ELR (cell line): Measurements from ENCODE around the gene EXOC2.
"Not testable (repeated sequence)": the region's sequence is repeated elsewhere in the genome, so short reads cannot be mapped to it uniquely, and the experiment has no call there.

Experiments used
- DNase-seq: peaks from one replicate; pipeline ENCODE4 v3.0.0-alpha.2; 2015; ENCODE audit warnings: low read depth

EXOC2 gene

DNA sequence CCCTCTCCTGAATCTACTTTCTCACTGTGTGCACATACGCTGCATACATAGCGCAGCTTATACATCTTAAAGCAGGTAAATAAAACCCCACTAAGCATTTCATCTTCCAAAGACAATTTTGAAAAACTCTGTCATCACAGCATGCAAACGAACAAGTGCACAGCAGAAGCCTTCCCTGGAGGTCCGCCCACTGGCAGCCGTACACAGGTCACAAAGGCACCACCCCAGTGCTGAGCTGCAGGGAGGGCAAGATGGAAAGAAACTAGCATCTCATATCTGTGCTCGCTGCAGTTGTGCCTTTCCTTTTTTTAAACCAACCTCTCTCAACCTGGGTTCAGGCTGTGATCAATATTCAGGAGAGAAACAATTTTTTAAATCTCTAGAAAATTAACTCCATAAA lies 109.3 kb downstream of the EXOC2 start:
- no peak for DNase-seq

DNA sequence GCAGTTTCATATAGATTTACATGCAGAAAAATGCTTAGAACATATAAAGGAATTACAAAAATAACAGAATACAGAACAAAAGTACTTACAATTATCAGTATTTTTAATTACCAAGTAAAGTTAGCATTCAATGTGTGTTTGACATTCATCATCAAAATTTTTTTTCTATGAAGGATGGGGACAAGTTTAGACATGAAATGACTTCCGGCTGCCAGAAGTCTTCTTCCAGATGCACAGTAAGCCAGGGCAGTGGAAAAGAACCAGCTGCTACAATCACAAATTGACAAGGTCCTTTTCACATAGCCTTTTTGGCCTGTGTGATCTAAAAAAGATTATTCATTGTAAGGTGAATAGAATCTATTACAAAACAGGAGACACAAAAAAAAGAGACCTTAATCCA lies 109.8 kb downstream of the EXOC2 start:
- DNase-seq, result no peak

DNA sequence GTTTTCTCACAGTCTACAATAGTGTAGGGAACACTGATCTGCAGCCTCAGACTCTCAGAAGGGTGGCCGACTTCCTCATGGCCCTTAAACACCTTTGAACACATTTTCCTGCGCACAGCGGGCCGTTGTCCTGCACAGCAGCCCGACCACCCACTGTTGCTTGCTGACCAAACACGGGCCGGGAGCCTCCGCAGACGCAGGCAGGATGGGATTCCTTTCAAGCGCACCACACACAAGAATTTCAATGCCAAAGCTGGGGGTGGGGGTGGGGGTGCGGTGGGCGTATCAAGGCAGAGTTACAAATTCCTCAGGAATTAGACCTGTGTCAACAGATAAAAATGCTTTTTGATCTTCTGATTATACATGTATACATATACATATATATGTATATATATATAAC lies 110.6 kb downstream of the EXOC2 start:
- DNase-seq, result peak; percentile 10

DNA sequence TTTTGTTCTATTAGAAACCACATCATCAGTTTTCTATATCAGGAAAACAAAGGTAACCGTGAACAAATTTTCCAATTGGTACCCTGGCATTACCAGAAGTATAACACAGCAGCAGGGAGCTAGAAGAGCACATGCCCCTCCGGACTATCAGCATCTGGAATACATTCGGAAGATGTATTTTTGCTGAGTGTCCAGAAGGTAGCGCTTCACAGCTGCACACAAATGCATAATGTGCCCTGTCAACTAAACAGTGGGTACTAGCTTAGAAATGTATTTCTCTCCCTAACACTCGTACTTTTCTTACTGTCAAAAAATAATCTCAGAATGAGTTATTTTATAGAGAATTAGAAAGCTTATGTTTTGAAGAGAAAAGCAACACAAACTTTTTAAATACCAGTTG lies 113.6 kb downstream of the EXOC2 start:
- peak; percentile 44 for DNase-seq

DNA sequence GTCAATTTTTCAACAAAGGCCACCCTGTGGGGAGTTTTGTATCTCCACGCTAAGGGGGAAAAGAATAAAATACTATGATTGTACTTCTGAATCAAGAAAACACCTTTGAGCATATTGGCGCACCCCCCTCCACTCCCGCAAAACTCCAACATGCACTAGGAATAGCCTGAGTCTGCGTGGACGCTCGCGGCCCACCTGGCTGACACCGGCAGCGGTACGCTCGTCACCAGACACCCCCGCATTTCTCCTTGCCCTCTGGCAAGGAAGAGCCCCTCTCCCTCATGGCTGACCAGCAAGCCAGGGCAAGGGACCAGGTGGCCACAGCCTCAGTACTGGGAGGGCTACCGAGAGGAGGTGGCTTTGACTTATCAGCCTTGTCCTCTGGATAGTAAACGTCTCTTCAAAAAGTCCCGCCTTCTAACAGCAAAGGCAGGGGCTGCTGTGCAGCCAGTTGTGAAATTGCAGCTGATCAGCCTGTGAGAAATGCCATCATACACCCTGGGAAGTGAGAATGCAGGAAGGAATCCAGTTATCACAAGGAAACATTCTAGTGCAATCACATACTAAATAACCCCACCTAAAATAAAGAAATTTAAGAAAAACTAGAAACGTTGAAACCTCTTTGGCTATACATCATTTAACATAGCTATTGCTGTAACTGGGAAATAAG lies 120.2 kb downstream of the EXOC2 start:
- no peak for DNase-seq

DNA sequence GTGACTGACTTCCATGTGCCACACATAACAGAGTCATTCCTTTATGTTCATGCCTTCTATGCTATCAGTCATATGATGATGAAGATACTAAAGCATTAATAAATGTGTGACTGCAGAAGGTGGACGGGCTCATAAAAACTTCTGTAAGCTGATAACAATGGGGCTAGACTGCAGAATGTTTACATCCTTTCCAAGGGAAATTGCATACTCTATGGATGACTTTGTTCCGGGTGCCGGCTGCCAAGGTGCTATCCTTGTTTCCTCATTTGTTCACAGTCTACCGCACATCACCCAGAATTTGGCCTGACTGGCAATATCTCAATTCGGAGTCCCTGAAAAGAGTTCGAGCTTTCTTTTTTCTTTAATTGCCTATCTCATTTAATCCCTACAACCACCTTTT lies 121.0 kb downstream of the EXOC2 start:
- no peak for DNase-seq

DNA sequence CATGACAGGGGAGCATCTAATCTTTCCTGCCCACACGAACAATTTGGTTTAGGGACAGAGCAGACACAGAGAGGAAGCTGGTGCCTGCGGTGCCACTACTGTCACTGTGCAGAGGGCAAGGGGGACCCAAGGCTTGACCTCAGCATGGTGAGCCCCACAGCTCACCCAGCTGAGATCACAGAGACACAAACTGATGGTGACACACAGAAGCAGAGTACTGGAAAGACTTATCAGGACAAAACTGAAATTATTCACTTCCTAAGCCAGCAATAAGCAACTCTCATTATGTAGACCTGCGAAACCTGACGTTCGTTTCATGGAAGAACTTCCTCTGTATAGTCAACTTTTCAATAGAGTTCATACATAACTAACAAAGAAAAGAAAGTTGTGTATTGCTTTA lies 122.1 kb downstream of the EXOC2 start:
- no peak for DNase-seq

DNA sequence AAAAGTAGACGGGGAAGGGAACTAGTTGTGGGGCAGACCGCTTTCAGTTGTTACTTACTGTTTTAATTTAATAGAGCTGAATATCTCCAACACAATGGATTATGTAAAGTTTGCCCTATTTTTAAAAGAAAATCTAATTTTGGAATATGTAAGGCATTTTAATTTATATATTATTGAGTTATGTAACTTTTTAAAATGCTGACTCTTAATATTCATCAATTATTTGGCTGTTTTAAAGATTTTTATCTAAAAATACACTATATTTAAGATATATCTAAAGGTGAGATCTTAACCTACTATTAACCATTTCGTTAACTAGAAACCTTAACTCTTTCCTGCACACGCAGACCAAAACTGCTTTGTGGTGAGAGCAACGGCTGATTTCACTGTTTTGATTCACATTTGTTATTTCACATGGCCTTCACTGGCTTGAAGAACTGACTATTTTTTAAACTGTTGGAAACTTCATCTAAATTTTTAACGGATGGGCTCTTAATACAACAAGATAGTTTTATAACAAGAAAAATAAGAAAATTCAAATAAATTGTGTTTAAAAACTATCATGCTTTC lies 123.9 kb downstream of the EXOC2 start:
- DNase-seq, result no peak

DNA sequence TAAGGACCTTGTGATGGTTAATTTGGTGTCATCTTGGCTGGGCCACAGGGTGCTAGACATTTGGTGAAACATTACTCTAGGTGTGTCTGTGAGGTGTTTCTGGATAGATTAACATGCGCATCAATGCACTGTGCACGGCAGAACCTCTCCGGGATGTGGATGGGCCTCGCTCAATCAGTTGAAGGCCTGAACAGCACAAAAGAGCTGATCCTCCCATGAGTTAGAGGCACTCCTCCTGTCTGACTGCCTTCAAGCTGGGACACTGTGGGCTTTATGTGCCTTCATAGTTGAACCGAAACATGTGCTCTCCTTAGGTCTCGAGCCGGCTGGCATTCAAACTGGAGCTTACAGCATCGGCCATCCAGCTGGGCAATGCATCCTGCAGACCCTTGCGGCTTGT lies 124.9 kb downstream of the EXOC2 start:
- DNase-seq, result no peak

DNA sequence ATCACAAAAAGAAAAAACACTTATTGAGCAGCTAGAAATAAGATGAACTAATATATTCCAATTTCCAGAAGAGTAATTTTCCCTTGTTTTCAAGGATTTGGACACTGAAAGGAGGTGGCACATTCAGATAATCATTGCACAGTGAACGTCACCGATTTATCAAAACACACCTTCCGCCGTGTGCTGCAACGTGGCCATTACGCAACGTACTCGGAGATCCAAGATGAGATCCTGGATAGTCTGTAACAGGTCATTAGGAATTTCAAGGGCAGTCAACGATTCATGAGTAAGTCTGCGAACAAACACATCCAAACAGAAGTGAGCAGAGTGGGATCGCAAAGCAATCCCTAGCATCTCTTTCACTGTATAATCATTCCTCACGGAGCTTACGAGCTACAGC lies 129.1 kb downstream of the EXOC2 start:
- DNase-seq, result no peak

DNA sequence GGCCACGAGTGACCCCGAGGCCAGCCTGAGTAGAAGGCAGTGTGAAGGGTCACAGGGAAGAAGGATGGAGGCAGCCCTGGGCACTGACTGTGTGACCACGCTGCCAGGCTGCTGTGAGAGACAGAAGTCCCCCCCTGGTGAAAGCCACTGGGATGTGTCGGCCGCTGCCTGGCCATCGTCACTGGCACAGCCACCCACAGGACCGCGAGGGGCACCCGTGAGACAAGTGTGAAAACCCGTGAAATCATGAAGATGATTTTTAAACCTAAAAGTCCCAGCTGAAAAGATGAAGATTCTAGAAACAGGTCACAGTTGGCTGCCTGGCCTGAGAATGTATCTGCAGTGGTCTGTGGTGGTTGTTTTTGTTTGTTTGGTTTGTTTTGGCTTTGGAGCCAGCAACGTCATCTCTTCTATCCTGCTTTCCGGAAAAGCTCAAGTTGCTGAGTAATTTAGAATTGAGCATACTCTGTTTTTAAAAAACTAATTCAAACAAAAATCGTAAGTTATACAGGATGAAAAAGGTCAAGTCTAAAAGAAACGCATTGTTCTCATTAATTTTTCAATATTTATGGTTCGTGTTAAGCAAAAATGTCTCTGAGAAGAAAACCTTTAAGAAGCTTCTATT lies 130.8 kb downstream of the EXOC2 start:
- DNase-seq, result no peak

DNA sequence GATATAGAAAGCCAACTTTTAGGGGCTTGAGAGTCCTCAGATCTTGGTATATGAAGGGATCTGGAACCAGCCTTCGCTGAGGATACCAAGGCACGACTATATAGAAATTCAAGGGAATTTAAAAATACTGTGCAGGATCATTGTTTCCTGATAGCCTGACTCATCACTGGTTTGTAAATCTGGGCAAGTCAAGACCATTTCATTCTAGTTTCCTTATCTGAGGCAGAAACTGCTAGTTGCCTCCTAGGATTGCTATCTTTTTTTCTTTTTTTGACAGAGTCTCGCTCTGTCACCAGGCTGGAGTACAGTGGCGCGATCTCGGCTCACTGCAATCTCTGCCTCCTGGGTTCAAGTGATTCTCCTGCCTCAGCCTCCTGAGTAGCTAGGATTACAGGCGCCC lies 131.6 kb downstream of the EXOC2 start:
- not testable (repeated sequence) for DNase-seq

DNA sequence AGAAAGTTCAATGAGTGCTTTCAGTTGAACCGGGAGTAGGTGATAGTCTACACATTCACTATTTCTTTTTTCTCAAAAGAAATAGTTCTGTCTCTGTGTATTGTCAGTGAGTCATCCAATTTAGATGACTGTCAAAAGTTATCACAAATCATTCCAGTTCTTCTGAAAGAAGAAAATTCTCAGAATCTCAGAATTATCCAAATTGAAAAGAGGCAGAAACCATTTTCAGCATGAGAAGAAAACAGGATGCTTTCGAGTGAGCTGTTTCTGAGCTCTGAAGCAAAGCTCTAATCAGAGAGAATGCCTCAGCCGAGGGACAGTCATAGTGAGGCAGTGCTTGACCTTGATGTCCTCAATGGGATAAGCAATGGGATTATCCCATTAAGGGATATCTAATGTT lies 134.0 kb downstream of the EXOC2 start:
- no peak for DNase-seq

DNA sequence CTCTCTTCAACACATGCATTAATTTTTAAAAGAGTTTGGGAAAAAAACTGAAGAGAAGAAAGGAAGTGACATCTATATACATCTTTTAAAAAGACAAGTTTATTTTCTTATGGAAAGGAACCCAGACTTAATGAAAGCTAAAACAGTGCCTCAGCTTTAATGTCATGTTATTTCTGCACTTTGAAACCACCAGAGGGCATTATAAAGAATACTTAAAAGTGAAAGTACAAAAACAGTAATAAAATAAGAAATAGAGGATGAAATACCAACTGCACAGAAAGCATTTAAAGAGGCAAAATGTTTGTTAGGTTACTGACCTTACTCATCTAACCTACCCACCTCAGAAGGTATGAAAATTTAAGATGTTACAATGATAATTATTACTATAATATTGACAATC lies 134.8 kb downstream of the EXOC2 start:
- DNase-seq, result peak; percentile 23

DNA sequence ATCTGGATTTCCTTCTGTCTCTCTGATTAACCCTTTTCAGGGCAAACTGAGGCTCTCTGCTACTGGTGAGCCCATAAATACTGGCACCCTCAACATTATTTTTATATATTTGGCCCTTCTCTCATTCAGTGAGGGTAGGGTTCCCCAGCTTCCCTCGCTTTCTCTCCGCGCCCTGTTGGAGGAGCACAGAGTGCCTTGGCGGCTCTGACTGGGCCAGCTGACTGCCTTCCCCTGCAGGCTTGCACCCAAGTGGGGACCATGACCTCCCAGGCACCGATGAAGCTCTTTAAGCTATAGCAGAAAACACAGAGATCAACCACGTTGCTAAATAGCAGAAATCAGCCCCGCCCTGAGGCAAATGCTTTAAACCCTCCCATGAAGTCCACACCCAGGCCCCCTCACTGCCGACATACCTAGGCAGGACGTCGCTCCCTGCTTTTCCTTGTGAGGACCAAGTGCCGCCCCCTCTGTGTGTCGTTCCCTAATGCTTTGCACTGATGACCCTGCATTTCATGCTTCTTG lies 141.0 kb downstream of the EXOC2 start:
- DNase-seq, result no peak

DNA sequence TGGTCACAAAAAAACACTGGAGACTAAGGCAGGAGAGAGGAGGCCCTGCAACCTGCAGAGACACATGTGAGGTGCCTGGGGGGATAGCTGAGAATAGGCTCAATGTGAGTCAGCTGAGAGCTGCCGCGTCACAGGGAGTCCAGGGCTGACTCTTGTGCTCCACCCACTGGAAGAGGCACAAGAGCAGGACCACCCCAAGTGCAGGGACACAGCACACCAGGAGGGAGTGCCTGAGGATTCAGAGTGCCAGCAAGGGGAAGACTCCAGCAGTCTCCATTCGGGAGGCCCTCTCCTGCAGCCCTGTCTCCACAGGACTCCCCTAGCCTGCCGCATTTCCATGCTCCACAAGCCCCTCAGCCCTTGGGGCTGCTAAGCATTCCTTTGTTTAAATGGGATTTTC lies 141.5 kb downstream of the EXOC2 start:
- DNase-seq, result peak; percentile 81

DNA sequence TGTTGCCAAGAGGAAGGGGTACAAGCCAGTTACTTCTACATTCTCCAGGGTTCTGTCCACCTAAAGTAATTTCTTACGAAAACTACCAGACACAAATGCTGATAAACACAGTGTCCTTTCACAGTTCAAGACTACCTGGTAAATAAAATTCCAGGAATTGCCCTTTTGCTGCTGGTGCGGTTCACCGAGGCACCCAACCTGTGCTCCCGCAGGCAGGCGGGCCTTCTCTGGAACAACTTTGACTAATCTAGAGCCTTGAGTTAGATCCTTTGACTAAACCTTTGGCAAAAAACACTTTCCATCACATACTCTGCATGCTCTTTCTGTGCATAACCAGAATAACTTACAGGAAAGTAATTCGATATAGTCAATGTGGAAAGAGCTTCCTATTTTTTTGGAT lies 143.0 kb downstream of the EXOC2 start:
- no peak for DNase-seq

DNA sequence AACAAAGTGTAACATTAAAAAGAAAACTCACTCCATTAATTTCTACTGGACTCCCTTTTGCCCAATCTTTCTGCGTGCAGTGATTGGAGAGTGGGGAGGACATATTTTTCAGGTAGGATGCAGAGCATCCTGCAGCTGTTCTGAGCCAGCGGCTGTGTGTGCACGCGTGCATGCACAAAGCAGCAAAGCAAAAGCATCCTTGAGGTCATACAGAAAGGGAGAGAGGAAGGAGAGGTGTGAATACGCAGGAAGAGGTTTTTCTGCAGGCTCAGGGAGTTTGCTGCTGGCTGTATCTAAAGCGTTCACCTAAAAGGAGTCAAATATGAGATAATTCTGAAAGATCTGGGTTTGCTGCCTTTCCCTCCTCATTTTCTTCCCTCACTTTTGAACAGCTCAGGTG lies 144.4 kb downstream of the EXOC2 start:
- no peak for DNase-seq

DNA sequence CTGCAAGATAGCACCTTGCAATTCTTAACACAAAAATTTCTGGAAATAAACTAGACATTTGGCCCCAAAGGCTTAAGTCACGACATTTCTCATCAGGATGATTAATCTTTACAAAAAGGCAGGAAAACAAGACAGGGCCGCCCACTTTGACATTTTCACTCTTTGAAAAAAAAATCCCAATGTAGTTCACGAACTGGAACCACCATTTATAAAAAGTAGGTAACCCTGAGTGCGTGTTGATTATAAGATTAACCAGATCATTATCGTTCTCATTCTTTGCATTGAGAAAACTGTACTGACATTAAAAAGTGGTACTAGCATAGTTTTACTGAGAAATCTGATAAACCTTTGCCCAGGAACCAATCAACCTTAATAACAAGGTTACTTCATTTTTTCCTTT lies 144.8 kb downstream of the EXOC2 start:
- DNase-seq, result no peak

DNA sequence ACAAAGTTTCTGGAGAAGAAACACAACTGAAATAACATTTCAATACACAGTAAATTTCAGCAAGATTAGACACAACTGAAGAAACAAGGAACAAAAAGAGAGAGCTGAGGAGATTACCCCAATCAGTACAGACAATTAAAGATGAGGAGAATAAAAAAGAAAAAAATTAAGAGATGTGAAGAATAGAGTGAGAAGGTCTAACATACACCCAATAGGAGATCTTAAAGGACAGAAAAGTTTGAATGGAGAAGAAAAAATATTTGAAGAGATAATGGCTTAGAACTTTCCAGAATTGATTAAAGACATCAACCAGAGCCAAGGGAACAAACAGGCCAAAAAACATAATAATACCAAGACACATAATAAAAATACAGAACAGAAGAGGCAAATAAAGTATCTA lies 152.4 kb downstream of the EXOC2 start:
- DNase-seq, result no peak

DNA sequence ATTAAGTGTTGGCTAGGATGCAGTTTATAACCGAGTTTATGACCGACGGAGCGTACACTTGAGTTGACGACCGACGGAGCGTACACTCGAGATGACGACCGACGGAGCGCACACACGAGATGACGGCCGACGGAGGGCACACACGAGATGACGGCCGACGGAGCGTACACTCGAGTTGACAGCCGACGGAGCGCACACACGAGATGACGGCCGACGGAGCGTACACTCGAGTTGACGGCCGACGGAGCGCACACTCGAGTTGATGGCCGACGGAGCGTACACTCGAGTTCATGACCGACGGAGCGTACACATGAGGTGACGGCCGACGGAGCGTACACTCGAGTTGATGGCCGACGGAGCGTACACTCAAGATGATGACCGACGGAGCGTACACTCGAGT lies 155.8 kb downstream of the EXOC2 start:
- DNase-seq, result no peak

DNA sequence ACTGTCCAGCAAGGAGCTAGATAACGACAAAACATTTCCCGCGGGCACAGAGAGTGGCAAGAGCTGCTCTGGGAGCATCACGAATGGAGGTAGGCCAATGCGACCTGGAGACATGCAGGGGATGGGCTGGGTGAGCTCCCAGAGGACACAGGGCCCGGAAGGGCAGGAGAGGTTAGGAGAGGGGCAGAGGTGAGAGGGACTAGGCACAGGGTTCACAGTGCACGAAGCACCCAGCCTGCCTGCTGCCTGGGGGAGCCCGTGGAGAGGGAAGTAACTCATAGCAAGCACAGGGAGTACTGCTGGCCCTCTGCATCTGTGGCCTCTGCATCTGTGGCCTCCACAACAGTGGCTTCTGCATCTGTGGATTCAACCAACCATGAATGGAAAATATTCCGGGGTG lies 162.5 kb downstream of the EXOC2 start:
- no peak for DNase-seq

DNA sequence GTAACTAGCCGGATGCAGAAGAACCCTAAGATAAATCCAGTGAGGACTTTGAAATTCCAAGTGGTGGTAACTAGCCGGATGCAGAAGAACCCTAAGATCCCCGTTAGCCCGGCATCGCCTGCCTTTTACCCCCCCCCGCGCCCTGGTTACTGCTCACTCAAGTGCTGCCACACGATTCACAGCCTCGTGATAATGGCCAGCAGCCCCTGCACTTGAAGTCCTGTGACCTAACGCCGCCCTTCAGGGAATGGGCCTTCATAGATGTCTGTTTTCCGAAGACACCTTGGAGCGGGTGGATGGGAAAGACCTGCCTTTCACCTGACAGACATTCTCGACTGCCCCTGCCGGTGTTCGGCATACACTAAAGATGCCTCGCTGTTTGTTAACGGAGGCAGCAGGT lies 163.9 kb downstream of the EXOC2 start:
- DNase-seq, result no peak
